Stimulated activated naive B cell treated with anti-CD40 and anti-IgM and Interleukin-4, amounts not matched to agents 10 μg/mL and 1 μg/mL and 100 μg/mL, for 72 hours (primary cell): ENCODE results near the gene PTPRC.

Experiments used
- ATAC-seq, 2 donors: fragments of 150-1000 bp; cut with Tn5 transposase; replicated peaks; 2 replicates each; pipeline ENCODE4 v1.10.0; 2021; ENCODE audit warnings: moderate library complexity in 1 of 2
- DNase-seq: peaks from one replicate; pipeline ENCODE4 v3.0.0; 2021
- H3K27ac Mint-ChIP-seq: one replicate; pipeline ENCODE4 v1.8.0; 2022; ENCODE audit warnings: mild to moderate bottlenecking, mixed read lengths
- H3K27me3 Mint-ChIP-seq, 2 donors: one replicate each; pipeline ENCODE4 v1.8.0; 2022; ENCODE audit warnings: mixed read lengths in 2 of 2
- H3K36me3 Mint-ChIP-seq, 2 donors: one replicate each; pipeline ENCODE4 v1.8.0; 2022; ENCODE audit warnings: mixed read lengths in 2 of 2, mild to moderate bottlenecking in 1 of 2
- H3K4me1 Mint-ChIP-seq, 2 donors: one replicate each; pipeline ENCODE4 v1.8.0; 2022; ENCODE audit warnings: mixed read lengths in 2 of 2, mild to moderate bottlenecking in 1 of 2
- H3K4me3 Mint-ChIP-seq, 2 donors: one replicate each; pipeline ENCODE4 v1.8.0; 2022; ENCODE audit warnings: mild to moderate bottlenecking in 2 of 2, mixed read lengths in 2 of 2, moderate library complexity in 1 of 2
- H3K9me3 Mint-ChIP-seq, 2 donors: one replicate each; pipeline ENCODE4 v1.8.0; 2022; ENCODE audit warnings: mixed read lengths in 2 of 2, mild to moderate bottlenecking in 1 of 2

PTPRC gene

GRCh38 chr1:198641966-198642668, 3.3 kb downstream of the PTPRC start:
- H3K4me3 Mint-ChIP-seq, result peak overlapping the region; percentile 80 to 82

GRCh38 chr1:198642983-198643382, 4.1 kb downstream of the PTPRC start:
- ATAC-seq, result no peak
- Mint-ChIP-seq H3K9me3 (peaks cover 4 to 8% of the 10 kb centered on the region in 2 donors), H3K36me3 (peaks cover 30 to 40% of the 10 kb centered on the region in 2 donors), H3K27me3 (no peaks in the 10 kb centered on the region), H3K4me1 (peaks cover 19 to 36% of the 10 kb centered on the region in 2 donors), H3K27ac (peak overlapping the region; percentile 92), H3K4me3 (peak overlapping the region; percentile 80 to 82)
- DNase-seq, result no peak

More at GRCh38 chr1:198641966-198642668, 3.3 kb downstream of the PTPRC start:
- Mint-ChIP-seq H3K9me3 (peaks cover 3 to 7% of the 10 kb centered on the region in 2 donors), H3K36me3 (peaks cover 29 to 37% of the 10 kb centered on the region in 2 donors), H3K27me3 (no peaks in the 10 kb centered on the region), H3K27ac (peak overlapping the region; percentile 70), H3K4me1 (peaks cover 20 to 37% of the 10 kb centered on the region in 2 donors)
- ATAC-seq (peak; percentile 18 to 22), DNase-seq (no peak)

GRCh38 chr1:198643808-198644207, 5.0 kb downstream of the PTPRC start:
- DNase-seq (no peak), ATAC-seq (no peak)
- peaks cover 36 to 48% of the 10 kb centered on the region in 2 donors for H3K36me3 Mint-ChIP-seq
- peaks cover 21 to 41% of the 10 kb centered on the region in 2 donors for H3K4me1 Mint-ChIP-seq
- H3K27ac Mint-ChIP-seq, result peak overlapping the region; percentile 92
- H3K27me3 Mint-ChIP-seq, result no peaks in the 10 kb centered on the region
- H3K4me3 Mint-ChIP-seq, result peak overlapping the region; percentile 80 to 82
- H3K9me3 Mint-ChIP-seq, result peaks cover 4 to 8% of the 10 kb centered on the region in 2 donors

- ATAC-seq, result no peak
- peak overlapping the region; percentile 82 for H3K27ac Mint-ChIP-seq
Measured at GRCh38 chr1:198647055-198647454, 8.2 kb downstream of the PTPRC start.

GRCh38 chr1:198648592-198648991, 9.8 kb downstream of the PTPRC start:
- no peak for DNase-seq
- Mint-ChIP-seq H3K9me3 (peaks cover 9 to 13% of the 10 kb centered on the region in 2 donors), H3K36me3 (peaks cover 34 to 50% of the 10 kb centered on the region in 2 donors), H3K27me3 (no peaks in the 10 kb centered on the region), H3K4me3 (no peak overlapping the region), H3K27ac (peak overlapping the region; percentile 74), H3K4me1 (peaks cover 29 to 61% of the 10 kb centered on the region in 2 donors)
- ATAC-seq, result no peak

More at GRCh38 chr1:198647055-198647454, 8.2 kb downstream of the PTPRC start:
- Mint-ChIP-seq H3K4me3 (peak overlapping the region; percentile 21), H3K27me3 (no peaks in the 10 kb centered on the region), H3K4me1 (peaks cover 37 to 67% of the 10 kb centered on the region in 2 donors), H3K9me3 (peaks cover 9 to 15% of the 10 kb centered on the region in 2 donors), H3K36me3 (peaks cover 47 to 60% of the 10 kb centered on the region in 2 donors)
- DNase-seq, result no peak

GRCh38 chr1:198649232-198649967, 10.6 kb downstream of the PTPRC start:
- H3K9me3 Mint-ChIP-seq, result peaks cover 9 to 11% of the 10 kb centered on the region in 2 donors
- peak overlapping the region; percentile 44 to 52 for H3K4me3 Mint-ChIP-seq
- peak overlapping the region; percentile 74 for H3K27ac Mint-ChIP-seq
- DNase-seq, result no peak
- no peaks in the 10 kb centered on the region for H3K27me3 Mint-ChIP-seq
- peaks cover 27 to 57% of the 10 kb centered on the region in 2 donors for H3K4me1 Mint-ChIP-seq
- ATAC-seq, result peak; percentile 23 to 26
- H3K36me3 Mint-ChIP-seq, result peaks cover 31 to 46% of the 10 kb centered on the region in 2 donors

- peak; percentile 95 for ATAC-seq
- peak; percentile 38 for DNase-seq
- Mint-ChIP-seq H3K27ac (peak overlapping the region; percentile 65), H3K4me3 (peak overlapping the region; percentile 44 to 52), H3K9me3 (peaks cover 9 to 11% of the 10 kb centered on the region in 2 donors), H3K4me1 (peaks cover 27 to 57% of the 10 kb centered on the region in 2 donors), H3K36me3 (peaks cover 31 to 46% of the 10 kb centered on the region in 2 donors), H3K27me3 (no peaks in the 10 kb centered on the region)
Measured at GRCh38 chr1:198649968-198650338, 11.1 kb downstream of the PTPRC start.

GRCh38 chr1:198650506-198650905, 11.7 kb downstream of the PTPRC start:
- ATAC-seq, result no peak
- Mint-ChIP-seq H3K36me3 (peaks cover 31 to 46% of the 10 kb centered on the region in 2 donors), H3K4me1 (peaks cover 29 to 60% of the 10 kb centered on the region in 2 donors), H3K4me3 (peak overlapping the region; percentile 44 to 52), H3K9me3 (peaks cover 9 to 11% of the 10 kb centered on the region in 2 donors), H3K27ac (peak overlapping the region; percentile 65), H3K27me3 (no peaks in the 10 kb centered on the region)
- no peak for DNase-seq

- DNase-seq (no peak), ATAC-seq (peak; percentile 41 to 54)
- H3K36me3 Mint-ChIP-seq, result peaks cover 27 to 47% of the 10 kb centered on the region in 2 donors
Measured at GRCh38 chr1:198651650-198652400, 13.0 kb downstream of the PTPRC start.

GRCh38 chr1:198653808-198654413, 15.1 kb downstream of the PTPRC start:
- Mint-ChIP-seq H3K36me3 (peaks cover 17 to 34% of the 10 kb centered on the region in 2 donors), H3K27ac (no peak overlapping the region), H3K27me3 (no peaks in the 10 kb centered on the region), H3K9me3 (peaks cover 5 to 6% of the 10 kb centered on the region in 2 donors), H3K4me3 (no peak overlapping the region), H3K4me1 (peaks cover 36 to 69% of the 10 kb centered on the region in 2 donors)
- ATAC-seq, result no peak
- DNase-seq, result no peak

More at GRCh38 chr1:198651650-198652400, 13.0 kb downstream of the PTPRC start:
- Mint-ChIP-seq H3K27ac (peak overlapping the region; percentile 44), H3K27me3 (no peaks in the 10 kb centered on the region), H3K4me3 (peak overlapping the region; percentile 29 to 35), H3K4me1 (peaks cover 38 to 65% of the 10 kb centered on the region in 2 donors), H3K9me3 (peaks cover 8 to 10% of the 10 kb centered on the region in 2 donors)

- peaks cover 23 to 61% of the 10 kb centered on the region in 2 donors for H3K4me1 Mint-ChIP-seq
- peak overlapping the region; percentile 70 for H3K27ac Mint-ChIP-seq
- H3K4me3 Mint-ChIP-seq, result peak overlapping the region; percentile 52 to 53
- ATAC-seq, result no peak
- H3K36me3 Mint-ChIP-seq, result peaks cover 5 to 25% of the 10 kb centered on the region in 2 donors
- no peak for DNase-seq
- no peaks in the 10 kb centered on the region for H3K27me3 Mint-ChIP-seq
- H3K9me3 Mint-ChIP-seq, result no peaks in the 10 kb centered on the region
Measured at GRCh38 chr1:198655459-198656121, 16.8 kb downstream of the PTPRC start.

GRCh38 chr1:198656500-198656932, 17.7 kb downstream of the PTPRC start:
- DNase-seq, result peak; percentile 41
- H3K36me3 Mint-ChIP-seq, result peaks cover 6 to 26% of the 10 kb centered on the region in 2 donors

GRCh38 chr1:198657550-198658064, 18.8 kb downstream of the PTPRC start:
- peaks cover 10 to 35% of the 10 kb centered on the region in 2 donors for H3K36me3 Mint-ChIP-seq
- peaks cover 0 to under 1% of the 10 kb centered on the region in 2 donors for H3K9me3 Mint-ChIP-seq
- peak overlapping the region; percentile 15 for H3K27ac Mint-ChIP-seq
- DNase-seq (no peak), ATAC-seq (peak; percentile 77 to 81)
- H3K27me3 Mint-ChIP-seq, result no peaks in the 10 kb centered on the region
- peak overlapping the region; percentile 14 to 72 for H3K4me3 Mint-ChIP-seq
- H3K4me1 Mint-ChIP-seq, result peaks cover 25 to 60% of the 10 kb centered on the region in 2 donors

More at GRCh38 chr1:198656500-198656932, 17.7 kb downstream of the PTPRC start:
- Mint-ChIP-seq H3K27ac (peak overlapping the region; percentile 96), H3K4me1 (peaks cover 23 to 61% of the 10 kb centered on the region in 2 donors), H3K9me3 (no peaks in the 10 kb centered on the region), H3K27me3 (no peaks in the 10 kb centered on the region), H3K4me3 (peak overlapping the region; percentile 68 to 76)
- peak; percentile 54 to 60 for ATAC-seq
